ENCODE results near the gene CAPN11. TPM values are rescaled to one million over a fixed set of nuclear protein-coding genes. Genes with fewer than 3 reads are reported as not detected.

Gene CAPN11
- total RNA-seq, 2 experiments from 2014 or later, result 1.3 to 1.5 TPM

- Mint-ChIP-seq H3K27ac (no peak overlapping the region), H3K4me3 (no peak overlapping the region), H3K27me3 (no peaks in the 10 kb centered on the region), H3K36me3 (ENCODE audit: low read depth) (no peaks in the 10 kb centered on the region), H3K4me1 (ENCODE audit: low read depth) (no peaks in the 10 kb centered on the region), H3K9me3 (no peaks in the 10 kb centered on the region)
- Histone ChIP-seq H3K36me3 (ENCODE audit: insufficient read depth, low read length) (no peaks in the 10 kb centered on the region), H3K27ac (ENCODE audit: low read depth in 1 of 2, low read length in 2 of 2) (no peak overlapping the region), H3K4me1 (ENCODE audit: insufficient read depth, low read length) (peaks cover 9% of the 10 kb centered on the region), H3K4me3 (ENCODE audit: low read length) (no peak overlapping the region), H3K9me3 (ENCODE audit: control insufficient read depth in 1 of 2, insufficient read depth in 1 of 2, low read length in 2 of 2) (no peaks in the 10 kb centered on the region), H3K27me3 (ENCODE audit: control insufficient read depth in 1 of 2, insufficient read depth in 2 of 2, low read length in 2 of 2) (no peaks in the 10 kb centered on the region)
- no peak for ATAC-seq (ENCODE audit: poor library complexity)
- POLR2A ChIA-PET, result no interaction called here
- intact Hi-C loops (cut with DNase I, micrococcal nuclease), result no loop called here
- TF ChIP-seq, protein P1, sequence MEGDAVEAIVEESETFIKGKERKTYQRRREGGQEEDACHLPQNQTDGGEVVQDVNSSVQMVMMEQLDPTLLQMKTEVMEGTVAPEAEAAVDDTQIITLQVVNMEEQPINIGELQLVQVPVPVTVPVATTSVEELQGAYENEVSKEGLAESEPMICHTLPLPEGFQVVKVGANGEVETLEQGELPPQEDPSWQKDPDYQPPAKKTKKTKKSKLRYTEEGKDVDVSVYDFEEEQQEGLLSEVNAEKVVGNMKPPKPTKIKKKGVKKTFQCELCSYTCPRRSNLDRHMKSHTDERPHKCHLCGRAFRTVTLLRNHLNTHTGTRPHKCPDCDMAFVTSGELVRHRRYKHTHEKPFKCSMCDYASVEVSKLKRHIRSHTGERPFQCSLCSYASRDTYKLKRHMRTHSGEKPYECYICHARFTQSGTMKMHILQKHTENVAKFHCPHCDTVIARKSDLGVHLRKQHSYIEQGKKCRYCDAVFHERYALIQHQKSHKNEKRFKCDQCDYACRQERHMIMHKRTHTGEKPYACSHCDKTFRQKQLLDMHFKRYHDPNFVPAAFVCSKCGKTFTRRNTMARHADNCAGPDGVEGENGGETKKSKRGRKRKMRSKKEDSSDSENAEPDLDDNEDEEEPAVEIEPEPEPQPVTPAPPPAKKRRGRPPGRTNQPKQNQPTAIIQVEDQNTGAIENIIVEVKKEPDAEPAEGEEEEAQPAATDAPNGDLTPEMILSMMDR (IDR thresholded peaks at IDR 0.05), result no peak
- CTCF ChIA-PET, result no interaction called here
- DNase-seq, result no peak
Observed at GRCh38 chr6:44178424-44179071, 19.9 kb downstream of the CAPN11 start.

DNA sequence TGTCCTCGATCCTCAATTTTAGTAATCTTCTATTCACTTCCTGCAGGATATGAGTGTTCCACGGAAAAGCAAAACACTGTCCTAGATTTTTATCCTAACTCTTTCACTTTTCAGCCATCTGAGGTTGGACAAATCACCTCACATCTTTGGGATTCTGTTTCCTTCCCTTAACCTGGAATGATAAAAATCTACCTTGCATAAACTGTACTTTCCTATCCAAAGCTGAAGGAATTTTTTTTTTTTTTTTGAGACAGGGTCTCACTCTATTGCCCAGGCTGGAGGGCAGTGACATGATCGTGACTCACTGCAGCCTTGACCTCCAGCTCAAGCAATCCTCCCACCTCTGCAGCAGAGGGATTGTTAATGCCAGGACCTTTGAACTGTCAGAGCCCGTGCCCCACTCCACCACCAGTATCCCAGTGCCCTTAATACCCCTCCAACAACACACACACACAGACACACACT, 20.5 kb downstream of the CAPN11 start:
- Histone ChIP-seq H3K4me3 (ENCODE audit: low read length) (no peak overlapping the region), H3K4me1 (ENCODE audit: insufficient read depth, low read length) (peaks cover 9% of the 10 kb centered on the region), H3K27ac (ENCODE audit: low read depth in 1 of 2, low read length in 2 of 2) (no peak overlapping the region), H3K9me3 (ENCODE audit: control insufficient read depth in 1 of 2, insufficient read depth in 1 of 2, low read length in 2 of 2) (no peaks in the 10 kb centered on the region), H3K27me3 (ENCODE audit: control insufficient read depth in 1 of 2, insufficient read depth in 2 of 2, low read length in 2 of 2) (peaks cover 0 to 2% of the 10 kb centered on the region in 2 experiments), H3K36me3 (ENCODE audit: insufficient read depth, low read length) (no peaks in the 10 kb centered on the region)
- no peaks in the 10 kb centered on the region for H3K9me3 Mint-ChIP-seq
- ATAC-seq (ENCODE audit: poor library complexity), result no peak
- H3K4me1 Mint-ChIP-seq (ENCODE audit: low read depth), result no peaks in the 10 kb centered on the region
- intact Hi-C loops (cut with DNase I, micrococcal nuclease), result no loop called here
- H3K27me3 Mint-ChIP-seq, result no peaks in the 10 kb centered on the region
- TF ChIP-seq, protein P1 (IDR thresholded peaks at IDR 0.05), result no peak
- ChIA-PET POLR2A (no interaction called here), CTCF (no interaction called here)
- DNase-seq, result no peak
- H3K36me3 Mint-ChIP-seq (ENCODE audit: low read depth), result no peaks in the 10 kb centered on the region
- no peak overlapping the region for H3K4me3 Mint-ChIP-seq
- H3K27ac Mint-ChIP-seq, result no peak overlapping the region

- peaks cover 0 to 4% of the 10 kb centered on the region in 2 experiments for H3K27me3 ChIP-seq (ENCODE audit: control insufficient read depth in 1 of 2, insufficient read depth in 2 of 2, low read length in 2 of 2)
- H3K36me3 Mint-ChIP-seq (ENCODE audit: low read depth), result no peaks in the 10 kb centered on the region
- no peak overlapping the region for H3K4me3 Mint-ChIP-seq
- ChIA-PET POLR2A (no interaction called here), CTCF (interaction anchor here (0.8 kb wide), 1 partner anchor 159 kb away, joined by 3 read pairs; no protein-coding TSS in a partner anchor)
- H3K4me3 ChIP-seq (ENCODE audit: low read length), result no peak overlapping the region
- no peaks in the 10 kb centered on the region for H3K36me3 ChIP-seq (ENCODE audit: insufficient read depth, low read length)
- no peaks in the 10 kb centered on the region for H3K27me3 Mint-ChIP-seq
- intact Hi-C loops (cut with DNase I, micrococcal nuclease), result no loop called here
- no peak overlapping the region for H3K27ac Mint-ChIP-seq
- H3K9me3 Mint-ChIP-seq, result no peaks in the 10 kb centered on the region
- TF ChIP-seq, protein P1 (IDR thresholded peaks at IDR 0.05), result no peak
- H3K4me1 Mint-ChIP-seq (ENCODE audit: low read depth), result no peaks in the 10 kb centered on the region
- ATAC-seq (ENCODE audit: poor library complexity) (no peak), DNase-seq (no peak)
- no peaks in the 10 kb centered on the region for H3K9me3 ChIP-seq (ENCODE audit: control insufficient read depth in 1 of 2, insufficient read depth in 1 of 2, low read length in 2 of 2)
- no peak overlapping the region for H3K27ac ChIP-seq (ENCODE audit: low read depth in 1 of 2, low read length in 2 of 2)
- H3K4me1 ChIP-seq (ENCODE audit: insufficient read depth, low read length), result peaks cover 9% of the 10 kb centered on the region
Observed at GRCh38 chr6:44179648-44180047, 21.0 kb downstream of the CAPN11 start.

Data from CD4-positive, alpha-beta T cell (primary cell).